Measurements from ENCODE around the gene CAPZA2. TPM values are rescaled to one million over a fixed set of nuclear protein-coding genes. Genes with fewer than 3 reads are reported as not detected.

The CAPZA2 gene
- total and polyA plus RNA-seq, 9 of the 15 experiments (the other 6 are each of a cell fraction or from before 2014, with no cell fraction given) = 67.0 to 524 (median 176) TPM

GRCh38 chr7:116859323-116859722 lies 3.1 kb upstream of the CAPZA2 start:
- CTCF ChIA-PET (ENCODE audit: low intra/inter-chr PET ratio) = no interaction called here
- TF ChIP-seq ZNF644 (tag; IDR thresholded peaks at IDR 0.05; ENCODE audit: low read depth) (no peak), BRF1 (IDR thresholded peaks at IDR 0.05; ENCODE audit: borderline replicate concordance, extremely low read depth, insufficient read length) (no peak), MCM7 (IDR thresholded peaks at IDR 0.05) (no peak), ZNF316 (IDR thresholded peaks at IDR 0.05) (peak; percentile 63; the same call in 1 of the 2 replicates), PCBP2 (IDR thresholded peaks at IDR 0.05; ENCODE audit: low read depth, low read length, poor library complexity, severe bottlenecking) (no peak), RBM17 (IDR thresholded peaks at IDR 0.05; ENCODE audit: borderline replicate concordance, low read depth, low read length) (no peak), TOE1 (IDR thresholded peaks at IDR 0.05; ENCODE audit: borderline replicate concordance) (no peak), TOE1 (CRISPR knock-in tag; IDR thresholded peaks at IDR 0.05; ENCODE audit: borderline replicate concordance, low read depth) (no peak), ZNF431 (CRISPR knock-in tag; IDR thresholded peaks at IDR 0.05) (no peak), THRB (CRISPR knock-in tag; conservative IDR thresholded peaks at IDR 0.05) (no peak), ZC3H4 (CRISPR knock-in tag; IDR thresholded peaks at IDR 0.05; ENCODE audit: borderline replicate concordance) (no peak)
- TF ChIP-seq, protein P1, sequence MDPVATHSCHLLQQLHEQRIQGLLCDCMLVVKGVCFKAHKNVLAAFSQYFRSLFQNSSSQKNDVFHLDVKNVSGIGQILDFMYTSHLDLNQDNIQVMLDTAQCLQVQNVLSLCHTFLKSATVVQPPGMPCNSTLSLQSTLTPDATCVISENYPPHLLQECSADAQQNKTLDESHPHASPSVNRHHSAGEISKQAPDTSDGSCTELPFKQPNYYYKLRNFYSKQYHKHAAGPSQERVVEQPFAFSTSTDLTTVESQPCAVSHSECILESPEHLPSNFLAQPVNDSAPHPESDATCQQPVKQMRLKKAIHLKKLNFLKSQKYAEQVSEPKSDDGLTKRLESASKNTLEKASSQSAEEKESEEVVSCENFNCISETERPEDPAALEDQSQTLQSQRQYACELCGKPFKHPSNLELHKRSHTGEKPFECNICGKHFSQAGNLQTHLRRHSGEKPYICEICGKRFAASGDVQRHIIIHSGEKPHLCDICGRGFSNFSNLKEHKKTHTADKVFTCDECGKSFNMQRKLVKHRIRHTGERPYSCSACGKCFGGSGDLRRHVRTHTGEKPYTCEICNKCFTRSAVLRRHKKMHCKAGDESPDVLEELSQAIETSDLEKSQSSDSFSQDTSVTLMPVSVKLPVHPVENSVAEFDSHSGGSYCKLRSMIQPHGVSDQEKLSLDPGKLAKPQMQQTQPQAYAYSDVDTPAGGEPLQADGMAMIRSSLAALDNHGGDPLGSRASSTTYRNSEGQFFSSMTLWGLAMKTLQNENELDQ (CRISPR knock-in tag; IDR thresholded peaks at IDR 0.05; ENCODE audit: borderline replicate concordance) = no peak

More at GRCh38 chr7:116859323-116859722, 3.1 kb upstream of the CAPZA2 start:
- H3K79me2 ChIP-seq (ENCODE audit: control insufficient read depth, insufficient read depth, low read length) = peaks cover 20% of the 10 kb centered on the region
- no peak overlapping the region for H3K4me3 ChIP-seq
- intact Hi-C loops (cut with micrococcal nuclease) = no loop called here
- DNase-seq (ENCODE audit: extremely low read depth in 1 of 4, low spot score in 3 of 4) = no peak
- H3K9ac ChIP-seq (ENCODE audit: insufficient read depth in 1 of 2, low read depth in 2 of 2, low read length in 2 of 2) = no peak overlapping the region
- no TSS peak for BruUV-seq (replicated peaks)
- 0 out of 2 replicates have a peak, but pooled peaks cover 5% of the 10 kb centered on the region for H4K20me1 ChIP-seq (replicated peaks; ENCODE audit: control insufficient read depth, insufficient read depth, low read length)
- in situ Hi-C loops (cut with MboI) = no loop called here
- no peak overlapping the region for H2AFZ ChIP-seq (ENCODE audit: low read depth, low read length)
- H3K9me1 ChIP-seq (ENCODE audit: control insufficient read depth, insufficient read depth, low read length) = no peaks in the 10 kb centered on the region
- peaks cover 3 to 4% of the 10 kb centered on the region in 2 experiments for H3K4me1 ChIP-seq (replicated peaks in 1 of 2; ENCODE audit: control insufficient read depth in 2 of 2, insufficient read depth in 2 of 2, low read length in 2 of 2)
- H3K36me3 ChIP-seq (ENCODE audit: control insufficient read depth, insufficient read depth, low read length) = no peaks in the 10 kb centered on the region
- H3K27me3 ChIP-seq (ENCODE audit: control insufficient read depth in 2 of 2, insufficient read depth in 2 of 2, low read length in 2 of 2) = peaks cover 0 to 9% of the 10 kb centered on the region in 2 experiments; a peak in 2 of 5 replicates
- FAIRE-seq = no peak
- H3K27ac ChIP-seq (ENCODE audit: extremely low read depth, low read depth, low read length) = no peak overlapping the region
- no peak overlapping the region for H3K4me2 ChIP-seq (ENCODE audit: insufficient read depth, low read length)
- 53% methylated on average over 1 of the region's 1 CpG for WGBS (ENCODE audit: insufficient coverage, low coverage, missing lambda C conversion rate)
- no peaks in the 10 kb centered on the region for H3K9me3 ChIP-seq (replicated peaks; ENCODE audit: control insufficient read depth, insufficient read depth, low read depth, low read length)
- POLR2A ChIA-PET = interaction anchor here (0.6 kb wide), 1 partner anchor 55 kb away, joined by 3 read pairs; no protein-coding TSS in a partner anchor
- ATAC-seq = no peak

Measured in K562 (cell line).